A549 (cell line): Measurements from ENCODE around the gene RBBP8.
"Not testable (repeated sequence)": the region's sequence is repeated elsewhere in the genome, so short reads cannot be mapped to it uniquely, and the experiment has no call there.

Experiments
- EP300 ChIP-seq, 2 experiments: fragments of >200 bp; sonication (Bioruptor Twin); formaldehyde crosslinking; IDR thresholded peaks; 2 replicates in 1 of 2; 3 replicates in 1 of 2; pipeline ENCODE4 v1.6.1; 2016 to 2017
- TF ChIP-seq, protein P1 (sequence below): fragments of 150-350 bp; IDR thresholded peaks from 2 replicates; pipeline ENCODE4 v1.6.1; 2014; ENCODE audit warnings: low read depth, mild to moderate bottlenecking, low read length
- TF ChIP-seq, protein P2 (sequence below): fragments of >200 bp; sonication (Bioruptor Twin); formaldehyde crosslinking; IDR thresholded peaks from 3 replicates; pipeline ENCODE4 v1.5.1; 2016

DNA sequence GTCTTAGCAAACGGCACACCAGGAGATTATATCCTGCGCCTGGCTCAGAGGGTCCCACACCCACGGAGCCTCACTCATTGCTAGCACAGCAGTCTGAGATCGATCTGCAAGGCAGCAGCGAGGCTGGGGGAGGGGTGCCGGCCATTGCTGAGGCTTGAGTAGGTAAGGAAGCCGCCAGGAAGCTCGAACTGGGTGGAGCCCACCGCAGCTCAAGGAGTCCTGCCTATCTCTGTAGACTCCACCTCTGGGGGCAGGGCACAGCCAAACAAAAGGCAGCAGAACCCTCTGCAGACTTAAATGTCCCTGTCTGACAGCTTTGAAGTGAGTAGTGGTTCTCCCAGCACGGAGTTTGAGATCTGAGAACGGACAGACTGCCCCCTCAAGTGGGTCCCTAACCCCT is 47.4 kb upstream of the RBBP8 start:
- not testable (repeated sequence) for TF ChIP-seq EP300 (IDR thresholded peaks at IDR 0.05)
- TF ChIP-seq, protein P1, sequence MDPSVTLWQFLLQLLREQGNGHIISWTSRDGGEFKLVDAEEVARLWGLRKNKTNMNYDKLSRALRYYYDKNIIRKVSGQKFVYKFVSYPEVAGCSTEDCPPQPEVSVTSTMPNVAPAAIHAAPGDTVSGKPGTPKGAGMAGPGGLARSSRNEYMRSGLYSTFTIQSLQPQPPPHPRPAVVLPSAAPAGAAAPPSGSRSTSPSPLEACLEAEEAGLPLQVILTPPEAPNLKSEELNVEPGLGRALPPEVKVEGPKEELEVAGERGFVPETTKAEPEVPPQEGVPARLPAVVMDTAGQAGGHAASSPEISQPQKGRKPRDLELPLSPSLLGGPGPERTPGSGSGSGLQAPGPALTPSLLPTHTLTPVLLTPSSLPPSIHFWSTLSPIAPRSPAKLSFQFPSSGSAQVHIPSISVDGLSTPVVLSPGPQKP, result not testable (repeated sequence)
- TF ChIP-seq, protein P2, sequence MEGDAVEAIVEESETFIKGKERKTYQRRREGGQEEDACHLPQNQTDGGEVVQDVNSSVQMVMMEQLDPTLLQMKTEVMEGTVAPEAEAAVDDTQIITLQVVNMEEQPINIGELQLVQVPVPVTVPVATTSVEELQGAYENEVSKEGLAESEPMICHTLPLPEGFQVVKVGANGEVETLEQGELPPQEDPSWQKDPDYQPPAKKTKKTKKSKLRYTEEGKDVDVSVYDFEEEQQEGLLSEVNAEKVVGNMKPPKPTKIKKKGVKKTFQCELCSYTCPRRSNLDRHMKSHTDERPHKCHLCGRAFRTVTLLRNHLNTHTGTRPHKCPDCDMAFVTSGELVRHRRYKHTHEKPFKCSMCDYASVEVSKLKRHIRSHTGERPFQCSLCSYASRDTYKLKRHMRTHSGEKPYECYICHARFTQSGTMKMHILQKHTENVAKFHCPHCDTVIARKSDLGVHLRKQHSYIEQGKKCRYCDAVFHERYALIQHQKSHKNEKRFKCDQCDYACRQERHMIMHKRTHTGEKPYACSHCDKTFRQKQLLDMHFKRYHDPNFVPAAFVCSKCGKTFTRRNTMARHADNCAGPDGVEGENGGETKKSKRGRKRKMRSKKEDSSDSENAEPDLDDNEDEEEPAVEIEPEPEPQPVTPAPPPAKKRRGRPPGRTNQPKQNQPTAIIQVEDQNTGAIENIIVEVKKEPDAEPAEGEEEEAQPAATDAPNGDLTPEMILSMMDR, result not testable (repeated sequence)
